ENCODE measurements around the gene SPDYE17.
A peak's percentile ranks its signal among the peaks of the same experiment; 100 is the strongest.
"Not testable (repeated sequence)": the region's sequence is repeated elsewhere in the genome, so short reads cannot be mapped to it uniquely, and the experiment has no call there.

Gene SPDYE17

DNA sequence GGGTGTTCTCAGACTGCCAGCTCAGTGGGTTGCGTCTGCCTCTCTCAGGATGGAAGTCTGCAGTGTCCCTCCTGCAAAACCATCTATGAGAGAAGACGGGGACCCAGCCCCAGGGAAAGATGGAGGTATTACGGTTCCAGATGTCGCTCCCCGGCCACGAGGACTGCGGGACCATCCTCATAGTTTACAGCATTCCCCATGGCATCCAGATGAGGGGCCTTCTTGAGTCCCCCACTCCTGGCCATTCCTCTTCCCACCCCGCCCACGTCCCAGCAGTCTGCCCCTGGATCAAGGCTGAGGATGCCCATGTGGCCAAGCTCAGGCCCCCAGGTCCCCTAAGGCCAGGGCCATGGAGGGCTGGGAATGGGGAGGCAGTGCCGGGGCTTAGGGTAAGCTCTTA lies 28.9 kb downstream of the SPDYE17 start:
- H3K4me3 ChIP-seq (ENCODE audit: low read depth, low read length); DNase-seq (ENCODE audit: low read depth, low spot score); in situ Hi-C loops (cut with HindIII; ENCODE audit: low sequenced_read_pairs): not testable (repeated sequence)

DNA sequence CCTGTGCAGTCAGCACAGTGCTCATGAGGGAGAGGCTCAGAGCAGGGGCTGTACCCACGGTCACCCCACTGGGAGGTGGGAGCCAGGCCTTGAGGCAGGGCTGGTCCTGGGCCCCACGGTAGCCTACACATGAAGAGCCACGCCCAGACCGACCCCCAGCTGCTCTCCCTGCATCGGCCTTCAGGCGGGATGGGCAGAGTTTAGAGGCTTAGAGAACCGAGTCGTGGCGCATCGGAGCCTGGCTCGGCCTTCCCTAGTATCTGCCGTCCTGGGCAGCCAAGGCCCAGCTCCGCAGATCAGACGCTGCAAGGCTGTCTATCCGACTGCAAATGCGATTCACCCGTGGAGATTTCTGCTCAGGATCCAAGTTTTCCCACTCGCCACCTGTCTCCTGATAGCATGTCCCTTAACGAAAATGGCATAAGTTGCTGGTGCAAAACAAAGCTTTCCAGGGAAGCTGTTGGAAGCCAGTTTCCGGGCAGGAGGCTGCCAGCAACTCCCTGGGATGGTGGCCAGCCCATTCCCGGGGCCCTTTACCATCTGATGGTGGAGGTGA lies 29.4 kb downstream of the SPDYE17 start:
- DNase-seq (ENCODE audit: low read depth, low spot score); in situ Hi-C loops (cut with HindIII; ENCODE audit: low sequenced_read_pairs); H3K4me3 ChIP-seq (ENCODE audit: low read depth, low read length): not testable (repeated sequence)

DNA sequence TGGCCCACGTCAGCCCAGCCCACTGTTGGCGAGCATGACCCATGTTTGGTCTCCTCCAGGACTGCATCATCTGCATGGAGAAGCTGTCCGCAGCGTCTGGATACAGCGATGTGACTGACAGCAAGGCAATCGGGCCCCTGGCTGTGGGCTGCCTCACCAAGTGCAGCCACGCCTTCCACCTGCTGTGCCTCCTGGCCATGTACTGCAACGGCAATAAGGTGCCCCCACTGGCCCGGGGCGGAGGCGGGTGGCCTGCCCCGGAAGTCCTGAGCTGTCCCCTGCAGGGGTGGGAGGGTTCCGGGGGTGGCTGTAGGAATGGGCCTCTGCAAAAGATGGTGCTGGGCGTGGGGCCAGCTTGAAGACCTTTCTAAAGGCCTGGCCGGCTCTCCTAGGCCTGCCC lies 30.1 kb downstream of the SPDYE17 start:
- in situ Hi-C loops (cut with HindIII; ENCODE audit: low sequenced_read_pairs); DNase-seq (ENCODE audit: low read depth, low spot score); H3K4me3 ChIP-seq (ENCODE audit: low read depth, low read length): not testable (repeated sequence)

DNA sequence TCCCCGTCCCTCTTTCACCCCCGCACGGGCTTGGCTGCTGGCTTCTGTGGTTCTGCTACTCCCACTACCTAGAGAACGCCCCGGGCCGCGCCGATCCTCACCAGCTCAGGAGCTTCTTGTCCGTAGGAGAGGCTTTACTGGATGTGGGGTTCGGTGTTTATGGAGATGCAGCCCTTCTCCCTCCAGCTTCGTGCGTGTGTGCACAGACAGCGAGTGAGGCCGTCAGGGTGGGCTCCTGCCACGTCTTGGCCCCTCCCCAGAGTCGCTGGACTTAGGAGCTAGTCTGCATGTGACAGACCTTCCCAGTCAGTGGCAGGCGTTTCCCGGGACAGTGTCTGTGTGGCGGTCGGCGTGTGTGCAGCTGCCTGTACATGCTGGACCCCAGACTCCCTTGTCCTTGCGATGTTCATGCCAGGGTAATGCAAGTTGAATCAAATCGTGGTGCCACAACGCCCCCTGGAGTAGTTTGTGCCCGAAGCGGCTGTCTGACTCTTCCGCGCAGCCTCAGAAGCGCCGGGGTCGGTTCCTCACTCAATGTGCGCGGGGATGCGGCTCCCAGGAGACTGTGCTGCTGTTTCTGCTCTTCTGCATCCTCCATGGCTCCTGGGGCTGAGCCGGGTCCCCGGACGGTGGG lies 32.6 kb downstream of the SPDYE17 start:
- in situ Hi-C loops (cut with HindIII; ENCODE audit: low sequenced_read_pairs); H3K4me3 ChIP-seq (ENCODE audit: low read depth, low read length); DNase-seq (ENCODE audit: low read depth, low spot score): not testable (repeated sequence)

DNA sequence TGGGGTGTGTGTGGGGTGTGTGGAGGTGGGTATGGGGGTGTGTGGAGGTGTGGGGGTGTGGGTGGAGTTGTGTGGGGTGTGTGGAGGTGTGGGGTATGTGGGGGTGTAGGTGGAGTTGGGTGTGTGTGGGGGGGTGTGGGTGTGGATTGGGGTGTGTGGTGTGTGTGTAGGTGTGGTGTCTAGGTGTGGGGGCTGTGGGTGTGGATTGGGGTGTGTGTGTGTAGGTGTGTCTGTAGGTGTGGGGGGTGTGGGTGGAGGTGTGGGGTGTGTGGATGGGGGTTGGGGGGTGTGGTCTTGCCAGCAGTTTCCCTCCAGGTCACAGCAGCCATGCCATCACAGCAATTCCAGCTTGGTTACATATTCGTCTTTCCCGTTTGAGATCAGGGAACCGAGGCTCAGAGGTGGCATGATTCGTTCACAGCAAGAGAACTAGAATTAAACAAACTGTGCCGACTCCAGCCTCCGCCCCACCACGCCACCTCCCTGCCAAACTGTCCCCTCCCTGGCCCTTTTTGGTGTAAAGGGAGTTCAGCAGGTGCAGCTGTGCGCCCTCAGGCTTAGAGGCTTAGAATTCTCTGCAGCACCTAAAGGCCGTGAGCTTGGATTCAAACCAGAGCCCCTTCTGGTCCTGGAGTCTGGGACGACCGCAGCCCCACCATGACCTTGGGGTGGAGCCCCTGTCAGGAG lies 33.3 kb downstream of the SPDYE17 start:
- in situ Hi-C loops (cut with HindIII; ENCODE audit: low sequenced_read_pairs); H3K4me3 ChIP-seq (ENCODE audit: low read depth, low read length): not testable (repeated sequence)
- DNase-seq (ENCODE audit: low read depth, low spot score) = peak; percentile 1

DNA sequence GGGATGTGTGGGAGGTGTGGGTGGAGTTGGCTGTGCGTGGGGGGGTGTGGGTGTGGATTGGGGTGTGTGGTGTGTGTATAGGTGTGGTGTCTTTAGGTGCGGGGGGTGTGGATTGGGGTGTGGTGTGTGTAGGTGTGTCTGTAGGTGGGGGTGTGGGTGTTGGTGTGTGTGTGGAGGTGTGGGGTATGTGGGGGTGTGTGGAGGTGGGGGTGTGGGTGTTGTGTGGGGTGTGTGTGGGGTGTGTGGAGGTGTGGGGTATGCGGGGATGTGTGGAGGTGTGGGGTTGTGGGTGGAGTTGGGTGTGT lies 33.9 kb downstream of the SPDYE17 start:
- TF ChIP-seq, protein P1, sequence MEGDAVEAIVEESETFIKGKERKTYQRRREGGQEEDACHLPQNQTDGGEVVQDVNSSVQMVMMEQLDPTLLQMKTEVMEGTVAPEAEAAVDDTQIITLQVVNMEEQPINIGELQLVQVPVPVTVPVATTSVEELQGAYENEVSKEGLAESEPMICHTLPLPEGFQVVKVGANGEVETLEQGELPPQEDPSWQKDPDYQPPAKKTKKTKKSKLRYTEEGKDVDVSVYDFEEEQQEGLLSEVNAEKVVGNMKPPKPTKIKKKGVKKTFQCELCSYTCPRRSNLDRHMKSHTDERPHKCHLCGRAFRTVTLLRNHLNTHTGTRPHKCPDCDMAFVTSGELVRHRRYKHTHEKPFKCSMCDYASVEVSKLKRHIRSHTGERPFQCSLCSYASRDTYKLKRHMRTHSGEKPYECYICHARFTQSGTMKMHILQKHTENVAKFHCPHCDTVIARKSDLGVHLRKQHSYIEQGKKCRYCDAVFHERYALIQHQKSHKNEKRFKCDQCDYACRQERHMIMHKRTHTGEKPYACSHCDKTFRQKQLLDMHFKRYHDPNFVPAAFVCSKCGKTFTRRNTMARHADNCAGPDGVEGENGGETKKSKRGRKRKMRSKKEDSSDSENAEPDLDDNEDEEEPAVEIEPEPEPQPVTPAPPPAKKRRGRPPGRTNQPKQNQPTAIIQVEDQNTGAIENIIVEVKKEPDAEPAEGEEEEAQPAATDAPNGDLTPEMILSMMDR (IDR thresholded peaks at IDR 0.05; ENCODE audit: low read depth, low read length) = no peak
- no peak overlapping the region for H3K4me3 ChIP-seq (ENCODE audit: low read depth, low read length)
- no peak for DNase-seq (ENCODE audit: low read depth, low spot score)
- in situ Hi-C loops (cut with HindIII; ENCODE audit: low sequenced_read_pairs) = no loop called here

DNA sequence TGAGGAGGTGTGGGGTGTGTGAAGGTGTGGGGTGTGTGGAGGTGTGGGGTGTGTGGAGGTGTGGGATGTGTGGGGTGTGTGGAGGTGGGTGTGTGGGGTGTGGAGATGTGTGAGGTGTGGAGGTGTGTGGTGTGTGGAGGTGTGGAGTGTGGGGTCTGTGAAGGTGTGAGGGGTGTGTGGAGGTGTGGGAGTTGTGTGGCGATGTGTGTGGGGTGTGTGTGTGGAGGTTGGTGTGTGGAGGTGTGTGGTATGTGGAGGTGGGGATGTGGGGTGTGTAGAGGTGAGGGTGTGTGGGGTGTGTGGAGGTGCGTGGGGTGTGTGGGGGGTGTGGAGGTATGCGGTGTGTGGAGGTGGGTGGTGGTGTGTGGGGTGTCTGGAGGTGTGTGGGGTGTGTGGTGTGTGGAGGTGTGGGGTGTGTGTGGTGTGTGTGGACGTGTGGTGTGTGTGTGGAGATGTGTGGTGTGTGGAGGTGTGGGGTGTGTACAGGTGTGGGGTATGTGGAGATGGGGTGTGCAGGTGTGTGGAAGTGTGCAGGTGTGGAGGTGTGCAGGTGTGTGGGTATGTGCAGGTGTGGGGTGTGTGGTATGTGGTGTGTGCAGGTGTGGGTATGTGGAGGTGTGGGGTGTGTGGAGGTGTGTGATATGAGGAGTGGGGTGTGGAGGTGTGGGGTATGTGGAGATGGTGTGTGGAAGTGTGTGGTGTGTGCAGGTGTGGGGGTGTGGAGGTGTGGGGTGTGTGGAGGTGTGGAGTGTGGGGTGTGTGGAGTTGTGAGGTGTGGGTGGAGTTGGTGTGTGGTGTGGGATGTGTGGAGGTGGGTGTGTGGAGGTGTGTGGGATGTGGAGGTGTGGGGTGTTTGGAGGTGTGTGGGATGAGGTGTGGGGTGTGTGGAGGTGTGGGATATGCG lies 34.5 kb downstream of the SPDYE17 start:
- in situ Hi-C loops (cut with HindIII; ENCODE audit: low sequenced_read_pairs) = no loop called here
- TF ChIP-seq, protein P1 (IDR thresholded peaks at IDR 0.05; ENCODE audit: low read depth, low read length) = no peak
- no peak overlapping the region for H3K4me3 ChIP-seq (ENCODE audit: low read depth, low read length)
- DNase-seq (ENCODE audit: low read depth, low spot score) = no peak

DNA sequence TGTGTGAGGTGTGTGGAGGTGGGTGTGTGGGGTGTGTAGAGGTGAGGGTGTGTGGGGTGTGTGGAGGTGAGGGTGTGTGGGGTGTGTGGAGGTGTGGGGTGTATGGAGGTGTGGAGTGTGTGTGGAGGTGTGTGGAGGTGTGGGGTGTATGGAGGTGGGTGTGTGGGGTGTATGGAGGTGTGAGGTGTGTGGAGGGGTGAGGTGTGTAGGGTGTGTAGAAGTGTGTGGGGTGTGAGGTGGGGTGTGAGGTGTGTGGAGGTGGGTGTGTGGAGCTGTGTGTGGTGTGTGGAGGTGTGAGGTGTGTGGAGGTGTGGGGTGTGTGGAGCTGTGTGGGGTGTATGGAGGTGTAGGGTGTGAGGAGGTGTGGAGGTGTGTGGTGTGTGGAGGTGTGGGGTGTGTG lies 35.2 kb downstream of the SPDYE17 start:
- in situ Hi-C loops (cut with HindIII; ENCODE audit: low sequenced_read_pairs); H3K4me3 ChIP-seq (ENCODE audit: low read depth, low read length); DNase-seq (ENCODE audit: low read depth, low spot score): not testable (repeated sequence)

DNA sequence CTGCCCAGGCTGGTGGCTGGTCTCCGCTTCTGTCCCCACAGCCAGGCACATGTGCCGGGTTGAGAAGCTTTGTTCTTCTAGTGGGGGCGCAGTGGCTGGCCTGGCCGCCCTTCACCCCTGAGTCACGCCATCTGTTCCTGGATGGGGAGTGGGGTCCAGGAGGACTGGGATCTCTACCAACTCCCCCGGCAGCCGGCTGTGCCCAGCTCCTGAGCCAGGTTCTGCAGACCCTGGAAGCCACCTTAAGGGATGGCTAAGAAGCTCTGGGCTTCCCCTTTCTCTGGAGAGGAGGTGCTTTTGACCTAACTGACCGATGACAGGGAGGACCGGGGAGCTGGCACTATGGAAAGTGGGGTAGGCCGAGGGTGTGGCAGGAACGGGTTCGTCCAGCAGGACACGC lies 37.9 kb downstream of the SPDYE17 start:
- in situ Hi-C loops (cut with HindIII; ENCODE audit: low sequenced_read_pairs) = not testable (repeated sequence)

DNA sequence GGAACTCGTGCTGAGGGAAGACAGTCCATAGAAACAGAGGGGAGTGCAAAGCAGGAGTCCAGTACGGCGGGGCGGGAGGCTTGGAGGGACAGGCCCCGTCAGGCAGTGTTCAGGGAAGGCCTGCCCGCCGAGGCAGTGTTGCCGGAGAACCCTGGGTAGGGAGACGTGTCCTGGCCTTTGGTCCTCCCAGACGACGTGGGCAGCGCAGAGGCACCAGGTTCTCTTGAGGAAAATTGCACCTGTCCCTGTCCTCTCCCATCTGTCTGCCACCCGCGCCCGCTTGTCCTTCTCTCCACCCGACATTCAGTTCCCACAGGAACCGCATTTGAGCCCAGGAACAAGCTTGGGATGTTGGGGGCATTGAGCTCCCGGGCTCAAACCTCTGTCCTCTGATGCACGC lies 38.3 kb downstream of the SPDYE17 start:
- H3K4me3 ChIP-seq (ENCODE audit: low read depth, low read length); DNase-seq (ENCODE audit: low read depth, low spot score); in situ Hi-C loops (cut with HindIII; ENCODE audit: low sequenced_read_pairs): not testable (repeated sequence)

More for the DNA sequence above, 37.9 kb downstream of the SPDYE17 start:
- not testable (repeated sequence) for H3K4me3 ChIP-seq (ENCODE audit: low read depth, low read length); DNase-seq (ENCODE audit: low read depth, low spot score)

DNA sequence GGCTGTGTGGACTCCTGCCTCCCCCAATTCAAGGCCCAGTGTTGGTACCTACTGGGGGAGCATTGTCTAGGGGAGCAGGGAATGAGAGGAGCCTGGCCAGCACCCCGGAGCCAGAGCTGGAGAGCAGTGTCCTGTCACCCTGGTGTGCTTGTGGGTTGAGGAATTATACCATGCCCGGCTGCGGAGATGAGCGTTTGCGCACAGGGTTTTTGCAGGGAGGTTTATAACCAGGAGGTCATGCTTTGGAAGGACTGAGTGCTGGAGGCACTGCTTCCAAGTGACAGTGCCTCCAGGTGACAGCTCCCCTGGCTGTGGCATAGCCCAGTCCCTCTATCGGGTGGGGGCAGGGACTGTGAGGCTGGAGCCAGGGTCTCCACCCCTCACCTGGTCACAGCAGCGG lies 39.3 kb downstream of the SPDYE17 start:
- H3K4me3 ChIP-seq (ENCODE audit: low read depth, low read length); in situ Hi-C loops (cut with HindIII; ENCODE audit: low sequenced_read_pairs): not testable (repeated sequence)

DNA sequence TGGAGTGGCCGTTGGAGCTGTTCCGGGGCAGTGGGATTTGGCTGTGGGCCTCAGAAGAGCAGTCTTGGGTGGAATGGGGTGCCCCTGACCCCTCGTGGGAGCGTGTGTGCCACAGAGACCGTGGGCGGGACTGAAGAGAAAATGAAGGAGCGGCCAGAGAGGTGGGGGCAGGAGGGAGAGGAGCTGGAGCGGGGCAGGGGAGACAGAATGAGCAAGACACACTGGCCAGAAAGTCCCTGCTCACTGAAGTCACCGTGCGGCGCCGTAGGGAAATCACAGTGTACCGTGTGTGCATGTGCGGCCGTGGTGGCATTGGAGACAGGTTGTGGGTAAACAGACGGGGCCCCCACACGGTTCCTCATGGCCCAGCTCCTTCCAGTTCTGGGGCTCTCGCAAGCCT lies 40.0 kb downstream of the SPDYE17 start:
- in situ Hi-C loops (cut with HindIII; ENCODE audit: low sequenced_read_pairs); H3K4me3 ChIP-seq (ENCODE audit: low read depth, low read length): not testable (repeated sequence)

More for the DNA sequence above, 39.3 kb downstream of the SPDYE17 start:
- DNase-seq (ENCODE audit: low read depth, low spot score) = not testable (repeated sequence)

DNA sequence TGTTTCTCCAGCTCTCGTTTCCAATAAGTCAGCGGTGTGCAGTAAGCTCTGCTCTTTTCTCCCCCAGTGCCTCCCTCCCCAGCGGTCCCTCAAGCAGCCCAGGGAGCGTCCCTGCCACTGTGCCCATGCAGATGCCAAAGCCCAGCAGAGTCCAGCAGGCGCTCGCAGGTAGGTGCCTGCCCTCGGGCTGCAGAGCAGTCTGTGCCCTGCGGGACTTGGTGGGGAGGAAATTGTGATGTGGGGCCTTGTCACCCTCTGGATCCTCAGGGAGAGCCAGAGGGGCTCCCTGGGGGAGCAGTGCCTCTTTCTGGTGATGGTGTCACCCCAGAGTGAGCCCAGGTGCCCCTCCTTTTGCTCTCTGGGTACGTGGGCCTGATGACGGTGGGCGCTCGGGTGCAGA lies 42.0 kb downstream of the SPDYE17 start:
- H3K4me3 ChIP-seq (ENCODE audit: low read depth, low read length); DNase-seq (ENCODE audit: low read depth, low spot score); in situ Hi-C loops (cut with HindIII; ENCODE audit: low sequenced_read_pairs): not testable (repeated sequence)

More for the DNA sequence above, 40.0 kb downstream of the SPDYE17 start:
- not testable (repeated sequence) for DNase-seq (ENCODE audit: low read depth, low spot score)

DNA sequence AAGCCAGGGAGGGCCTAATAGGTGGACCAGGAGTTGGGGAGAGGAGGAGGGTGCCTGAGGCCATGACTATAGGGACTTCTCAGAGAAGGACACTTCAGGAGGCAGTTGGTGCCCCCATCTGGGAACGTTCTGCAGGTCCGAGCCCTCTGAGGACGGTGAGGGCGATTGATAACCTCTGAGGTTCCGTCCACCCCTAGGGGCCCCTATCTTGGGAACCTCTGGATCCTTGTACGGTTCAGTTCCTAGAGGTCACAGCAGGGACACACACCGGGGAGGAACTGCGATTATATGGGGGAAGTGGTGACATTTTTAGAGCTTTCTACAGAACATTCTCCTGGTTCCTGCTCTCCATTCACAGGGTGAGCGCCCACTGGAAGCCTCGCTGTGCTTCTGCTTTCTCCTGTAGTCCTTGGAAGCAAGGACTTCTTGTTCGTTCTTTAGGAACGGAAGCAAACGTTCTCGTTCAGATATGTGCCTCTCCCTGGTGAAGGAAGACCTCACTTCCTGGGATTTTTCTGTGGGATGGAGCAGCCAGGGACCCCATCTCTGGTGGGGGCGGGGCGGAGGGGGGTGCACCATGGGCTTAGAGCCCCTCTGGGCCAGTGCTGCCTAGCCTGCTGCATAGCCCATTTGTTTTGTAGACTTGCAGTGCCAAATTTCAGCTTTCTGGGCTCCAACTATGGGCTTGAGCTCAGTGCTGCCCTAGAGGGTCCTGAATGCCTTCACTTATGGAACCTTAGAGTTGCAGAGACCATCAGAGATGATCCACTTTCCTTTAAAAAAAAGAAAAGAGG lies 46.0 kb downstream of the SPDYE17 start:
- in situ Hi-C loops (cut with HindIII; ENCODE audit: low sequenced_read_pairs); DNase-seq (ENCODE audit: low read depth, low spot score); H3K4me3 ChIP-seq (ENCODE audit: low read depth, low read length): not testable (repeated sequence)

All from astrocyte of the spinal cord (primary cell).